RWPE2 (cell line): Measurements from ENCODE around the gene C20orf144.

Experiments used
- ATAC-seq: fragments of 200-7000 bp; cut with Tn5 transposase; 3 replicates; pipeline ENCODE4 v1.9.1; 2021; ENCODE audit warnings: low read depth
- DNase-seq: peaks from one replicate; pipeline ENCODE4 v3.0.0-alpha.2; 2020; ENCODE audit warnings: low spot score
- H3K27ac ChIP-seq: fragments of 450-650 bp; 2 replicates; pipeline ENCODE4 v1.5.1; 2017; ENCODE audit warnings: mild to moderate bottlenecking; ENCODE audit not compliant: poor library complexity, severe bottlenecking
- H3K27me3 ChIP-seq: fragments of 250-450 bp; sonication (Bioruptor Pico); 2 replicates; pipeline ENCODE4 v1.5.1; 2021; ENCODE audit warnings: mild to moderate bottlenecking, moderate library complexity; ENCODE audit not compliant: insufficient read depth, poor library complexity, severe bottlenecking
- H3K36me3 ChIP-seq: fragments of 250-450 bp; sonication (Bioruptor Pico); 2 replicates; pipeline ENCODE4 v1.5.1; 2020; ENCODE audit warnings: low read depth, mild to moderate bottlenecking, moderate library complexity
- H3K4me1 ChIP-seq: fragments of 250-450 bp; sonication (Bioruptor Pico); 2 replicates; pipeline ENCODE4 v1.5.1; 2021; ENCODE audit warnings: mild to moderate bottlenecking, moderate library complexity; ENCODE audit not compliant: insufficient read depth, poor library complexity, severe bottlenecking
- H3K4me3 ChIP-seq: fragments of 250-450 bp; sonication (Bioruptor Pico); 2 replicates; pipeline ENCODE4 v1.5.1; 2021; ENCODE audit warnings: mild to moderate bottlenecking, moderate library complexity; ENCODE audit not compliant: severe bottlenecking
- H3K9me3 ChIP-seq: fragments of 250-450 bp; sonication (Bioruptor Pico); 2 replicates; pipeline ENCODE4 v1.5.1; 2021; ENCODE audit warnings: mild to moderate bottlenecking, moderate library complexity; ENCODE audit not compliant: severe bottlenecking
- CTCF ChIP-seq: fragments of 450-650 bp; IDR thresholded peaks from one replicate; pipeline ENCODE4 v1.5.1; 2017; ENCODE audit warnings: mild to moderate bottlenecking, moderate library complexity; ENCODE audit not compliant: poor library complexity, severe bottlenecking

C20orf144 gene

DNA sequence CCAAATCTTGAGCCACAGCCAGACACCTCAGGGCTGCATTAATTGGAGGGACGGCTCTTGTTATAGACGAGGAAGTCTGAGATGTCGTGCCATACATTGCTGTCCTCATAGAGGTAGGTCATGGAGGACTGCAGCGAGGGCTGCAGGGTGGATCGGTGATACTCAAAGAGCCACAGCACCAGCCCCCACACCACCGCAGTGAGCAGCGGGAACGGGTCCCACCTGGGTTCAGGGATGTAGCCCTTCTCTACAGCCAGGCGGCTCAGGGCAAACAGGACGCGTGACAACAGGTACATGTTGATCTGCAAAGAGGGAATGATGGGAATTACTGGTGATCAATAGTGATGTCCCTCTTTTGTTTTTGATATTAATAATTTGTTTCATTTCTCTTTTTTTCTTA is 45.5 kb downstream of the C20orf144 start:
- Histone ChIP-seq H3K9me3 (no peaks in the 10 kb centered on the region), H3K27ac (no peak overlapping the region), H3K4me1 (no peaks in the 10 kb centered on the region), H3K36me3 (peaks cover 23% of the 10 kb centered on the region), H3K27me3 (no peaks in the 10 kb centered on the region), H3K4me3 (no peak overlapping the region)
- TF ChIP-seq CTCF, result no peak
- DNase-seq, result no peak
- ATAC-seq, result no peak

- DNase-seq, result no peak
- peak overlapping the region; percentile 4 for H3K27ac ChIP-seq
- no peak for TF ChIP-seq CTCF
Measured at GRCh38 chr20:33709398-33709797, 47.3 kb downstream of the C20orf144 start.

DNA sequence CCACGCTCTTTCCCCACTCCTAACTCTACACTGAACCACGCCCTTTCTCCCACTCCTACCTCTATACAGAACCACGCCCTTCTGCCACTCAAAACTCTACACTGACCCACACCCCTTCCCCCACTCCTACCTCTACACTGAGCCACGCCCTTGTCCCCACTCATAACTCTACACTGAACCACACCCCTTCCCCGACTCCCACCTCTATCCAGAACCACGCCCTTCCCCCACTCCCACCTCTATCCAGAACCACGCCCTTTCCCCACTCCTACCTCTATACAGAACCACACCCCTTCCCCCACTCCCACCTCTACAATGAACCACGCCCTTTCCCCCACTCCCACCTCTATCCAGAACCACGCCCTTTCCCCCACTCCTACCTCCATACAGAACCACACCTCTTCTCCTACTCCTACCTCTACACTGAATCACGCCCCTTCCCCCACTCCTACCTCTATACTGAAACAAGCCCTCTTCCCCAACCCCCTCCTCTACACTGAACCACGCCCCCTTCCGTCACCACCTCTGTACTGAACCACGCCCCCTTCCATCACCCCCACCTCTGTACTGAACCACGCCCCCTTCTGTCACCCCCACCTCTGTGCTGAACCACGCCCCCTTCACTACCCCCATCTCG is 47.9 kb downstream of the C20orf144 start:
- H3K27ac ChIP-seq, result no peak overlapping the region
- no peak overlapping the region for H3K4me3 ChIP-seq
- no peaks in the 10 kb centered on the region for H3K27me3 ChIP-seq
- H3K4me1 ChIP-seq, result no peaks in the 10 kb centered on the region
- H3K36me3 ChIP-seq, result peaks cover 41% of the 10 kb centered on the region
- ATAC-seq (peak; percentile 32; the same call in 2 of the 3 replicates), DNase-seq (no peak)
- TF ChIP-seq CTCF, result no peak
- H3K9me3 ChIP-seq, result no peaks in the 10 kb centered on the region

More at GRCh38 chr20:33709398-33709797, 47.3 kb downstream of the C20orf144 start:
- no peaks in the 10 kb centered on the region for H3K27me3 ChIP-seq
- H3K4me3 ChIP-seq, result no peak overlapping the region
- H3K4me1 ChIP-seq, result no peaks in the 10 kb centered on the region
- peak; percentile 50 for ATAC-seq
- peaks cover 39% of the 10 kb centered on the region for H3K36me3 ChIP-seq
- no peaks in the 10 kb centered on the region for H3K9me3 ChIP-seq

DNA sequence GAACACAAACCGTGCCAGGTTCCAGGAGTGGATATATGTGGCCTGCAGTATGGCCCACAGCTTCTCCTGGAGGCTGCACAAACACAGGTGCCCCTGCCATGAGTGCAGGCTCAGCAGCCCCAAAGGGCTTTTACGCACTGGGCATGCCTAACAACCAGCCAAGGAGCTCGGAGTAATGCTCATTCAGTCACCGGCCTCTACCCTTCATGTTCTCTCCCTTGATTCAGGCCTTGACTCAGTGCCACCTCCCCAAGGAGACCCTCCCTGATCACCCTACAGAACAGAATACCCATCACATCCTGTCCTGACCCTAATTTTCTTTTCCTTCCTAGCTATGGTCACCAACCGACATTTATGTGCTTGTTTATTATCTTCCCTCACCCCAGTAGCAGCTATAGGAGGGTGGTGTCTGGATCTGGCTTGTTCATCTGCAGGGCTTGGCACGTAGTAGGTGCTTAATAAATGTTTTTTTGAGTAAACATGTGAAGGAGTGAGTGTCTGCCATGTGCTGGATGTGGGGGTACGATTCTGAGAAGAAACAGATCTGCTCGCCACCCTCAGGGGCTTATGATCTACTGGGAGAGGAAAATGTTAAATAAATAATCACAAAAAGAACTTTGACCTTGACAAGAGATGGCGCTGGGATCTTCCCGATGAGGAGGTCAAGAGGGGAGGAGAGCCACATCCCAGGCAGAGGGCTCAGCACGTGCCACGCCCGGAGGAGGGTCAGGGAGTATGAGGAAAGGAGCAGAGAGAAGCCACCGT is 48.7 kb downstream of the C20orf144 start:
- Histone ChIP-seq H3K4me3 (no peak overlapping the region), H3K27ac (no peak overlapping the region), H3K27me3 (no peaks in the 10 kb centered on the region), H3K4me1 (no peaks in the 10 kb centered on the region), H3K9me3 (no peaks in the 10 kb centered on the region), H3K36me3 (peaks cover 41% of the 10 kb centered on the region)
- no peak for ATAC-seq
- TF ChIP-seq CTCF, result no peak
- no peak for DNase-seq

DNA sequence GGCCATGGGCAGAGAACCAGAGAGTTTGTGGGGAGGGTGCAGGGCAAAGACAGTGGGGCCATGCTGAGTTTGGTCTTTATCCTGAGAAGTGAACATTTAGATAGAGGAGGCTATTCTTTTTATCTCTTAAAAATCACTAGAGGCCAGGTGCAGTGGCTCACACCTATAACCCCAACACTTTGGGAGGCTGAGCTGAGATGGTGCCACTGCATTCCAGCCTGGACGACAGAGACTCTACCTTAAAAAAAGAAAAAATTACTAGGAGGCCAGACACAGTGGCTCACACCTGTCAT is 49.3 kb downstream of the C20orf144 start:
- no peaks in the 10 kb centered on the region for H3K4me1 ChIP-seq
- DNase-seq (no peak), ATAC-seq (no peak)
- no peaks in the 10 kb centered on the region for H3K27me3 ChIP-seq
- H3K36me3 ChIP-seq, result peaks cover 41% of the 10 kb centered on the region
- TF ChIP-seq CTCF, result no peak
- H3K4me3 ChIP-seq, result no peak overlapping the region
- no peaks in the 10 kb centered on the region for H3K9me3 ChIP-seq
- no peak overlapping the region for H3K27ac ChIP-seq
